NCI-H446 (cell line): Measurements from ENCODE around the gene THOC6.
A peak's percentile ranks its signal among the peaks of the same experiment; 100 is the strongest.

ENCODE experiments used
- DNase-seq, 2 experiments: peaks; one replicate each; lab custom pipeline; 2025; lab: John Stamatoyannopoulos, UW

THOC6 gene

DNA sequence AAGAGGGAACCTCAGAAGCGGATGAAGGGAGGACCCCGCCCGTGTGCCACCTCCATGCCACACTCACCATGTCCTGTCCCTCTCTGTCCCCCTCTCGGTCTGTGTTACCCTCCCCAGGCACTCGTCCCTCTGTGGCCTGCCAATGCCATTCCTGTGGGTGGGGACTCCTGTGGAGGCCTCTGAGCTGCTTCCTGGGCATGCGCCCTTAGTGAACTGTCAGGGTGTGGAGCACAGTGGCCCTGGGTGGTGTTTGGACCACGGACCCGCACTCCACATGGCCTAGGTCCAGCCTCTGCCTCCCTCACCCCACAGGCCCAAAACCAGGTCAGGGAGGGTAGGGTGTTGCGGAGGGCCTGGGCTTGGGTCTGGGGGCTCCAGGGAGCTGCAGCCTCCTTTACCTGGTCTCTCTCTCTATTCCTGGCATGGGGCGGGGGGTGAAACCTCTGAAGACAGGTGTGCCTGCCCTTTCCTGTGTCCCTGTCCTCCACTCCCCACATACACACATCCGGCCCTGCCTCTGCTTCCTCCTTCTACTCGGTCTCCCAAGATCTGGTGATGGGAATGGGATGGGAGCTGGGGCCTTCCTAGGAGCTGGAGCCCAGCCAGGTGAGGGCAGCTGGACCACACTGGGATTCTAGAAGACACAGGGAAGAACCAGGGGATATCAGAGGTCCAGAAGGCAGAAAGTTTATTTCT is 32.1 kb upstream of the THOC6 start:
- DNase-seq: no peak

DNA sequence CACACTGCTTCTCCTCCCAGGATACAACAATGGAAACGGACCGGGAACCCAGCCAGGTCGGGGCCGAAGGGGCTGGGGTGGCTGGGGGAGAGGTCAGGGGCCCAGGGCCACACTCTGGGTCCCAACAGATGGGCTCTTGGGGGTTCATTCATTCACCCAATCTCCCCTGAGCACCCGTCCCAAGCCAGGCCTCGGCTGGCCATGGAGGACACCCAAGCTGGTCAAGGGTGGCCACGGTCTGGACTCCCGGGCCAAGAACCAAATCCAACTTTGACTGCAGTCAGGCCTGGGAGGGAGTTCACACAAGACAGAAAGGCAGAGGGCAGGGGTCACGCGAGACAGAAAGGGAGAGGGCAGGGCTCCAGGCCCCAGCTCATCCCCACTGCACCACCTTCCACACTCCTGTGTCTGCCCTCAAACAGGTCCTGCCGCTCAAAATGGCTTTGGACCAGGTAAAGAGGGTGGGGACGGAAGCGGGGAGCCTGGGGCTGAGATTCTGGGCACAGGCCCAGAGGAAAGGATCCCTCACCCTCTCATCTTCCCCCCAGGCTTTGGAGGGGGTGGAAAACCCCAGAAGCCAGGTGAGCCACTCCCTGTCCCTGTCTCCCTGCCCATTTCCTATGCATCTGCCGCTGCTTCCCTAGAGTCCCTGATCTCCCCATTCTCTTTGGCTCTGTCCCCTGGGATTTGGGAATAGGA is 31.3 kb upstream of the THOC6 start:
- no peak for DNase-seq

DNA sequence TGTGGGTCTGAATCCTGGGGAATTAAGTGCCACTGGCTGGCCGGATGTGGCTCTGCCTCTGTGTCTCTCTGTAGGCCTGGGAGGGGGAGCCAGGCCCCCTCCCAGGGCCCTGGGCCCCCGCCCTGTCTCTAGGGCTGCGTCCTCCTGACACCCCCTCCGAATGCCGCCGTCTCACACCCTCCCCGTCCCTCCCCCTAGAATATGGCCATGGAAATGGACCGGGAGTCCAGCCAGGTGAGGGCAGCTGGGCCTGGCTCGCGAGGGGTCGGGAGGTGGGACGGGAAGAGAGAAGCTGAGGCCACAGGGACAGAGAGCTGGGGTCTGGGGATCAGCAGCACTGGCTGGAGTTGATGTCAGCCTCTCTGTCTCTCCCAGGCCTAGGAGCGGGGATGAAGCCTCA is 27.5 kb upstream of the THOC6 start:
- DNase-seq: no peak

DNA sequence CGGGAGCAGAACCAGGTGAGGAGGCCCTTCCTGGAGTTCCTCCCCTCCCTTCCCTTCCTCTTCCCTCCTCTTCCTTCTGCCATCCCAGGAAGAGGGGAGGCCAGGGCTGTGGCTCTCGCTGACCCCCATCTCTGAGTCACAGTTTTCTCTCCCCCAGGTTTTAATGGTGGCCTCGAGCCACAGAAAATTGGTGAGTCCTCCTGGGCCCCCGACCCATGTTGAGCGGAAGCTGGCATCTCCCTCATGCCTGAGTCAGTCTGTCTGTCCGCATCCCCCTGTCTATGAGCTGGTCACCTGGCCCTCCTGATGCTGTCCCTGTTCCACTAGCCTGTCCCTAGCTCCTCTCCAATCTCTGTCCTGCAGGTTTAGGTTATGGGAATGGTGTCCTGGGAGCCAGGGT is 23.9 kb upstream of the THOC6 start:
- DNase-seq: no peak

DNA sequence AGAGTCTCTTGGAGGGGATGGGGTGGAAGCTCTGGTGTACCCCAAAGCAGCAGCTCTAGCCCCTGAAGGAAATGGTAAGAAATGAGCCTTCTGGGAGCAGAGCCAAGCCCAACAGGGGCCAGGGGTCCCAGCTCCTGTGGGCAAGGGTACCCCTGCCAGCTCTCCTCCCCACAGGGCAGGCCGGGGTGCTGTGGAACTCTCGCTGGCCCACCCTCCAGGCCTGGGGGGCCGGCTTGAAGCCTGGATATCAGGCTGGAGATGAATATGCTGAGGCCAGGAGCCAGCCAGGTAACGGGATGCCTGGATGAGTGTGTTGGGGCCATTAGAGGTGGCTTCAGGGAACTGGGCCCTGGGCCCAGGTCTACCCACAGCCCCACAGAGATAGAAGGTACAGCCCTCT is 23.3 kb upstream of the THOC6 start:
- no peak for DNase-seq

DNA sequence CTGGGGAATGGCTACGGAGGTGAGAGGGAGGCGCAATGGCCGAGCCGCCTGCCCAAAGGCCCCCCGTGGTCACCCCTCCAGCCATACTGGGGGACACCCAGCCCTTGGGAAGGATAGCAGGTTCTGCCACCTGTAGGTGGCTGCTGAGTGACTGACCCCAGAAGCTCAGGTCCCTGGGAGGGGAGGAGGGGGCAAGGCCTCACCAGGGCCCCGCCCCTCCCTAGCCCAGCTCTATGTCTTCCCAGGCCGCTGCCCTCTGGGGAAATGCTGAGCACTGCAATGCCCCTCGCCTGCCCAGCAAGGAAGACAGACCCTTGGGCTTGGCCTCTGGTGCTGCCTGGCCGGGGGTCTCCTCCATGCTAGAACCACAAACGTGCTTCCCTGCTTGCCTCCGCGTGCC is 22.5 kb upstream of the THOC6 start:
- no peak for DNase-seq

DNA sequence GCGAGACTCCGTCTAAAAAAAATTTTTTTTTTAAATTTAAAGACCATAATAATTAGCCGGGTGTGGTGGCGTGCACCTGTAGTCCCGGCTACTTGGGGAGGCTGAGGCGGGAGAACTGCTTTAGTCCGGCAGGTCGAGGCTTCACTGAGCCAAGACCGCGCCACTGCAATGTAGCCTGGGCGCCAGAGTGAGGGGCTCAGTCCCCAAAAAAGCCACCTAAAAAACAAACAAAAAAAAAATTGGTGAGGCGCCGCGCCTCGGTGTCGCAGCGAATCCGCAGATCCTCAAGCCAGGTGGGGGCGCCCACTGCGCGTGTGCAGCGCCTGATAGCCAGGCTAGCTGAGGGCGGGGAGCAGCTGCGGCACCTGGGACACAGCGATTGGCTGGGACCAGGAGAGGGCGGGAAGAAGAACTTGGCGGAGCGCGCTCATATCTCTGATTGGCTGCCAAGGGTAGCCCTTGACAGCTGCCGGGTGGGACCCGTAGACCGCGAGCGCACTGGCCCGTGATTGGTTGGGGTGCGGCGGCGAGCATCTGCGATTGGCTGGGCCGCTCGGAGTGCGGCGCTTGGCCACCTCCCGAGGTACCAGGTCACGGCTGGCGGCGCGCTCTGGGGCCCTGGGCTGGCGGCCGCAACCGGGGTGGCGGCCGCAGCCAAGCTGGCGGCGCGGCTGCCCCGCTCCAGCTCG is 20.1 kb upstream of the THOC6 start:
- peak; percentile 94 to 99 for DNase-seq

DNA sequence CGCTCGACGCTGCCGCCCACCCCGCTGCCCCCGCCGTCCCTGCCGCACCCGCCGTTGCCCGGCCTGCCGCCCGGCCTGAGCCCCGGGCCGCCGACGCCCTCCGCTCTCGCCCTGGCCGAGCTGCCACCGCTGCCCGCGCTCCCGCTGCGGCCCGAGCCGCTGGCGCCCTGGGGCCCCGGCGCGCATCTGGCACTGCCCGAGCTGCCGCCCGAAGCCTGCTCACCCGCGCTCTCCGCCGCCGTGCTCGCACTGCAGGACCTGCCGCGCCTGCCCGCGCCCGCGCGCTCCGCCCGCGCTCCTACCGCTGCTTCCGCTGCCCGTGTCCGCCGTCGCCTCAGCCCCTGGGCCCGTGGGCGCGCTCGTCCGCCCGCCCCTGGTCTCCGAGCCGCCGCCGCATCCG is 19.5 kb upstream of the THOC6 start:
- DNase-seq: no peak

DNA sequence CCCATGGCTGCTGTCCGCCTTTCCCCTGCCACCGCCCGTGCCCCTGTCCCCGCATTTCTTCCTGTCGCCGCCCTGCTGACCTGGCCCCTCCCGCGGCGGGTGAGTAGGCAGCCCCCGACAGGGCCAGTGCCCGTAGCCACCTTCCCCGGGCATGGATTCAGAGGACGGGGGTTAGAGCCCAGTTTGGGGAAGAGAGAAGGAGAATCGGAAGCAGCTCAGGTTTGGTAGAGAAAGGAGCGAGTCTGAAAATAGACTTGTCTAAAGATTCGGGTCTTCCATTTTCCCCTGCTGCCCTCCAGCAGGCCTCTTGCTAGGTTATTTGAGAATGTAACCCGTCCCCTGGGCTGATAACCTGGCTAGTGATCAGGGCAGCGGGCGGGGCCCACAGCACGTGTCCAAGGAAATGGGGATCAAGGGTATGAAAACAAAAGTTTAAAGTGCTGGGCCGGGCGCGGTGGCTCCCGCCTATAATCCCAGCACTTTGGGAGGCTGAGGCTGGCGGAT is 19.0 kb upstream of the THOC6 start:
- DNase-seq: peak in 1 of 2 experiments; percentile 38

DNA sequence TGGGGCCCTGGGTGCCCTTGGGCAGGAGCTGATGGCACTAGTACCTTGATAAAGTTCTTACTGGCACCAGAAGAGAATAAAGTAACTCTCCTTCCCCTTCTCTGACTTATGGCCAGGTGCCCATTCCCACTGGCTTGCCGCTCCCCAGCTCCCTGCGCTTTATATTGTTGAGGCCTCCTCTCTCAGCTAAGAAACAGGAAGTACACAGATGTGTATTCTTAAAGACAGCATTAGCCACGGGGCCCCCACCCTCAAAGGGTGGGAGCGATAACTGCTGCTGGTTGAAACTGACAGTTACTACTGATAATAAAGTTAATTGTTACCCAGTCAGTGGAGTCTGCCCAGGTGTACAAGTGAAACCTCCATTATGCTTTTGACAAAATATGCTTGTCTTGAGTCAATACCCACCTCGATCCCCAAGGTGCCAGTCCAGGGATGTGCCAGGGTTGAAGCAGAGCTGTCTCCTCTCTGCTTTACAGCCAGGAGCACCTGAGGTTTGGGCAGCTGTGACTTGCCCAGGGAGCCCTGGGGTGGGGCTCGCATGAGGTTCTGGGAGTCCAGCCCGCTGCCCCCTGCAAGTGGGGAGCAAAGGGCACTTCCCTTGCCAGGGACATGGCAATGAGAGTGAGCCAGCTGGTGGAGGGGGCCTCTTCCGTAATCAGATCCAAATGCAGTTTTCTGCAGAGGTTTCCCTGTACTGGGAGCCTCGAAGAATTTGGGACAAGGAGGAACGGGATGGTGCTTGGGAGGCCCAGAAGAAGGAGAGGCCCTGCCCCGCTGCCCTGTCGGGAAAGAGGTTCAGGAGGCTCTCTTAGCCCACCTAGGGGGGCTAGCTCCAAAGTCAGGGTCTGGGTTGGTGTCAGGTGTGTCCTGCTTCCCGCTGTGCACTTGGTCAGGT is 16.5 kb upstream of the THOC6 start:
- DNase-seq: no peak

DNA sequence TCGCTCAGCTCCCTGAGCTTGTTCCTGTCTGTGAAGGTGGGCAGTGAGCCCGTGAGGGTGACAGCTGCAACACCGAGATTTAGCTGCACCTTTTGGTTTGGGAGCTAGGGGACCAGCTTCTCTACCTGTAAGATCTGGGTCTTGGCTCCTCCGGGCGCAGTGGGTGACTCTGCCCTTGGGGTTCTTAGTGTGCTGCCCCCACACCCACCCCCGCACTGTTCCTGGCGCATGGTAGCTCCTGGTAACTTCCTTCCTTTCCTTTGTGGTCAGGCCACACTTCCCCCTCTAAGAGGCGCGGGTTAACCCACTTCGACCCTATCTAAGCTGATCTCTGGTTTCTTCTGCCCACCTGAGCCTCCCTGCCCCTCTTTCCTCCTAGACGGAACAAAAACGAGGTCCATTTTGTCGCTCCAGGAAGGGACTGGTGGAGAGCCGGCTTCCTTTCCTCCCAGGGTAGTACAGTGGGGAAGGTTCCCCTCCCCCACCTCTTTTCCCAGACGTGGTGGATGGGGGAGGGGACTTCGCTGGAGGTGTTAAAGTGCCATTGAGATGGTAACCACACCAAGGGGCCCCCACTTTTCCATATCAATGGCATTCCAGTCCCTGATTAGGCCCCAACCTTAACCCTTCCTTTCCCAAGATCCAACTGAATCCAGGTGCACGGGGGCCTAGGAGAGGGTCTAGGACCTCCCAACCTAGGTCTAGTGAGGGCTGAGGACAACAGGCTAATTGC is 15.7 kb upstream of the THOC6 start:
- DNase-seq: no peak

DNA sequence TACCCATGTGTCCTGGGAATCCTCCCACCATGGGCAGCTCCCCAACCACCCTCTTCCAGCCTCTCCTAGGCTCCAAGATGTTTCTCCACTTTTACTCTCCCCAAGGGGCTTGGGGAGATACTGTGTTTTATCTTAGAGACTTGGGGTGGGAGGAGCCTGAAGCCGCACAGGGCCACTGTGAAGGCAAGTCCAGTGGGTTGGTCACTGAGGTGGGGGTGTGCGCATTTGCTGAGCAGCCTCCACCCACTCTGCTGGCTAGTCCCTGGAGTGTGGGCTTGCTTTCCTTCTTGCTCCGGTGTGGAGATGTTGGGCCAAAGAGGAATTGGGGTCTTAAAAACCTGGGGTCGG is 15.2 kb upstream of the THOC6 start:
- DNase-seq: no peak

DNA sequence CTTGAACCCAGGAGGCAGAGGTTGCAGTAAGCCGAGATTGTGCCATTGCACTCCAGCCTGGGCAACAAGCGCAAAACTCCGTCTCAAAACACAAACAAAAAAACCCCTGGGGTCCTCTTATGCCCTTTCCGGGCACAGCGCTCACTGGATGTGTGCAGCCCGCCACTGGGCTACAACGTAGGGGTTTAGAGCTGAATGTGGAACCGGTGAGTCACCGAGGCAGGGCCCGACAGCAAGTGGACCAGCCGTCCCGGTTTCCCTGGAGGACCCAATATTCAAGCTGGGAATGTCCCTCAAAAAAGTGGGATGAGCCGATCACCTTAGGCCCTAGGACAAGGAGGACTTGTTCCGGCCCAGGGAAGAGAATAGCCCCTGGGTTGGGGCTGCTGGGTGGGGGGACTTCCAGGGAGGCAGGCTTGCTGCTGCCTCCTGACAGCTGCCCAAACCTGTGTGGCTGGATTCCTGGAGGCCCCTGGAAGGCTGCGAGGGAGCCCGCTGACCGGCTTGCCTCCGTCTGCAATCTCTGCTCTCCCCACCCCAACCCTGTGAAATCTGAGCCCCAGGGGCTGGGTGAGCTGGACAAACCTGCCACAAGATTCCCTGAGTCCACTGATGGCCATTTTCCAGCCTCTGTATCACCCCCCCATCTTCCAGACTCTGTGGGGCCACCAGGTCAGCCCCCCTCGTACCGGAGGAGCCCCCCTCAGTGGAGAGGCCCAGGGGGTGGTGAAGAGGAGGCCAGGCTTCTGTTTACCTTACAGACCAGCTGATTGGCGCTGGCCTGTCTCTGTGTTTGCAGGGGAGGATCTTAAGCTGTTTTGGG is 14.1 kb upstream of the THOC6 start:
- no peak for DNase-seq

DNA sequence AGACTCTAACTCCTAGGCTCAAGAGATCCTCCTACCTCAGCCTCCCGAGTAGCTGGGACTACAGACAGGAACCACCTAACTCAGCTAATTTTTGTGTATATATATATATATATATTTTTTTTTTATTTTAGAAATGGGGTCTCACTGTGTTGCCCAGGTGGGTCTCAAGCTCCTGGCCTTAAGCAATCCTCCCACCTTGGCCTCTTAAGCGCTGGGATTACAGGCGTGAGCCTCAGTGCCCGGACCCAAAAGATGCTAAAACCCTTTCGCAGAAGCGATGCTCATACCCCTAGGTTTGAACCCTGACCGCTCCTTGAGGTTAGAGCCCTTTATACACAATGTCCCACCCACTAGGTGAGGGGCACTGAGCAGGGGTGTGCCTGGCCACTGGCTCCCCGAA is 13.3 kb upstream of the THOC6 start:
- no peak for DNase-seq

DNA sequence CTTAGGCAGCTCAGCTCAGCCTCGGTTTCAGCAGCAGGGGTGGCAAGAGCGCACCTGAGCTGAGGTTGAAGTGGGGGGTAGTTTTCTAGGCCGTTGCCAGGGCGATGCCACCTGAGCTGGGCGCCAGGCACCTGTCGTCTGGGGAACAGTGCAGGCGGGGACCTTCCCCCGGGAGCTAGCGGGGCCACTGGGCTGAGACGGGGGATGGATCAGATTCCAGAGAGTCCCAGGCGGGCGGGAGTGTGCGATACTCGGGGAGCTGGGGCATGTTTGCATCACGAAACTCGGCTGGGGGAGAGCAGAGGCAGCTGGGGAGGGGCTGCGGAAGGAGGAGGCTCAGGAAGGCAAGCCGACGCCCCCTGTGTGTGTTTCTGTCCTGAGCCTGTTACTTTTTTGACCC is 11.6 kb upstream of the THOC6 start:
- no peak for DNase-seq

DNA sequence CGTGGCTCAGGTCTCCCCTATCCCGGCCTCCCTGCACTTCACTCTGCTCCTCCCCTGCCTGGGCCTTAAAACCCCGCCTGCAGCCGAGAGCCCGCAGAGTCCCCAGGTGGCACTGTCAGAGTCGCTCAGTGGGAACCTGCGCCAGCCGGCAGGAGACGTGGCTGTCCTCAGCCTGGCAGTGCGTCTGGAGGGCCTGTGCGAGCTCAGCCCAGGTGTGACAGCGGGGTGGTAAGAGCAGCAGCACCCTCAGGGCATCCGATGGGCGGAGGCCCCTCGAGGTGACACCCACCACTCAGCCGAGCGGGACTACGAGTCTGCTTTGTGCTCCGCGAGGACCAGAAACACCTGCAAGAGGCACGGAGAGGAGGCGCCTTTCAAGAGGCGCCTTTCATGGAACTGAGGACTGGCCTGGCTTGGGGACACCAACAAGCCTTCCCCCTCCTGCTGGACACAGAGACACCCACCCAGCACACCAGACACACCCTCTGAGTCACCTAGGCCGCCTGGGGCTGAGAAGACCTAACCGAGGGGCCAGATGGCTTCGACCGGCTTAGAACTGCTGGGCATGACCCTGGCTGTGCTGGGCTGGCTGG is 10.9 kb upstream of the THOC6 start, which contains the start of gene CLDN9:
CLDN9 (plus strand) TSS at position 96 of the 593 bp plus-strand sequence; CDS start at position 536, 440 bp downstream.
- DNase-seq: no peak

DNA sequence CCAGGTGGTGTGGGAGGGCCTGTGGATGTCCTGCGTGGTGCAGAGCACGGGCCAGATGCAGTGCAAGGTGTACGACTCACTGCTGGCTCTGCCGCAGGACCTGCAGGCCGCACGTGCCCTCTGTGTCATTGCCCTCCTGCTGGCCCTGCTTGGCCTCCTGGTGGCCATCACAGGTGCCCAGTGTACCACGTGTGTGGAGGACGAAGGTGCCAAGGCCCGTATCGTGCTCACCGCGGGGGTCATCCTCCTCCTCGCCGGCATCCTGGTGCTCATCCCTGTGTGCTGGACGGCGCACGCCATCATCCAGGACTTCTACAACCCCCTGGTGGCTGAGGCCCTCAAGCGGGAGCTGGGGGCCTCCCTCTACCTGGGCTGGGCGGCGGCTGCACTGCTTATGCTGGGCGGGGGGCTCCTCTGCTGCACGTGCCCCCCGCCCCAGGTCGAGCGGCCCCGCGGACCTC is 10.3 kb upstream of the THOC6 start:
- no peak for DNase-seq

DNA sequence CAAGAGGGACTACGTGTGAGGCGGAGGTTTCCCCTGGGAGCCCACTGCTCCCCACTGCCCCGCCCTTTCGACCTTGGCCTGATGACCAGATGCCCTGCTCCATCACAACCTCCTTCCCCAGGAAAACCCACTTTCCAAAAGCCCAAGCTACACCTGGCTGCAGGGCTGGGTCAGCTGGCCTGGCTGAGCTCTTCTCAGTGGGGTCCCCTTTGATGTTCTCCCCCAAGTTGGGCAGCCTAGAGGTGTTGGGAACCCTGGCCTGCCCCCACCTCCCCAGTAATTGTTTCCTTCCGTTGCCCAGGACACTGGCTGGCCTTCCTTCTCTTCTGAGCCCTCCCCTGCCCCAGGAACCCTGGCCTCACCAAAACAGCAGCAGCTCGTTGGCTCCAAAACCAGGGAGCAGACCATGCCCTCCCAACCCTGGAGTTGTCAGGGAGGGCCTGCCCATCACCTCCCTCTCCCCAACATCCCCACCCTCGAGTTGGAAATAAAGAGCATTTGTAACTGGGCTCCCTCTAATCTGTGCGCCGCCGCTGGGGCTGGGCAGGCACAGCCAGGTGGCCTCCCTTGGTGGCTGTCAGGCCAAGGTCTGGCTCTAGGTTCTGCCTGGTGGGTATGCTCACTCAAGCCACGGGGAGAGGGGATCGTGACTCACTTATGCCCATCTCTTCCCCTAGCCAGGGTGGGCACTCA is 9.7 kb upstream of the THOC6 start:
- DNase-seq: no peak

DNA sequence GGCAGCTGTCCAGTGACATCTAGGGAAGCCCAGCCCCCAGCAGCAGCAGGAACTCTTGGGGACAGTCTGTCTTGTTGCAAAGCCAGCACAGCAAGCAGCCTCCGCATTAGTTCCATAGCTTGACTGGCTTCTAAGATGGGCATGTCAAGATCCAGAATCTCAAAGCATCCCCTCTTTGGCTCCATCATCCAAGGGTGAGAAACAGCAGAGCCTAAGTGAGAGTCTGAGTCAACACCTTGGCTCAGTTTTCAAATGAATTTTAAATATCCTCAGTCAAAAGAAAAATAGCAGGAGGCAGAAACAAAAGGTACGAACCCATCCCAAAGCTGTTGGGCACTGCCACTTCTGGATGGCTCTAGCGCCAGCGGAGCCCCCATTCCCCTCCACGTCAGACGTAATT is 8.9 kb upstream of the THOC6 start:
- no peak for DNase-seq
